ENCODE results near the gene STK32A. TPM values are rescaled to one million over a fixed set of nuclear protein-coding genes. Genes with fewer than 3 reads are reported as not detected.

Gene STK32A
- total RNA-seq, 1 experiment from 2014 or later = 0.16 TPM

DNA sequence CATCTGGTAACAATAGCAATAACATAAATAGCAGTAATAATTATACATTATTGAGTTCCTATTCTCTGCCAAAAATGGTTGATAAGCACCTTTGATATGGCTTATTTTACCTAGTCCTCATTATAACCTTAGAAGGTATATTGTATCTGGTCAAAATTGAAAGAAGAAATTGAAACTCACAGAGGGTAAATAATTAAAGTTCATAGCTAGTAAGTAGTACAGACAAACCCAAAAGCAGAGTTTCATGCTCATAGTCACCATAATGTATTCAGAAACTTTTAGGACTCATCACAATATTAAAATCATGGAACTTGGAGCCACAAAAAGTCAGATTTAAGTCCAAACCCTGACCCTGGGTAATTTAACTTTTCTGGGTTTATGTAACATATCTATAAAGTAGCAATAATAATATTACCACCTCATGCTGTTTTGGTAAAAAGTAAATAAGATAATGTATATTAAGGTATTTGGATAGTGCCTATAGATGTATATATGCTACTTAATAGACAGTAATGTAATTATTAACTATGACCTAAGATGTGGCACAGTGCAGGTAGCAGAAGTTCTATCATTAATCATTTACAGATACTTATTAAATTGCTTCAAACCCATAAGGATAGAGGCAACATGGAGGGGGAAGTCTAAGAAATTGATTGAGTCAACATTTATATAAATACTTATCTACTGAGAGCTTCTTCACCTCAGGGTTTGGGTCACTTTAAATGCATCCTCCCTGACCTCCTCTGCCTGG lies 32.4 kb downstream of the STK32A start:
- no peaks in the 10 kb centered on the region for H3K4me1 Mint-ChIP-seq (ENCODE audit: low read depth, unreplicated experiment)
- no peak overlapping the region for H3K4me3 Mint-ChIP-seq (ENCODE audit: unreplicated experiment)
- H3K4me1 ChIP-seq = 0 out of 2 replicates have a peak, but pooled peaks cover 4% of the 10 kb centered on the region
- no peak overlapping the region for H3K4me3 ChIP-seq (ENCODE audit: low read depth, low read length)
- no peaks in the 10 kb centered on the region for H3K27me3 ChIP-seq (replicated peaks; ENCODE audit: control insufficient read depth, insufficient read depth, low read length)
- intact Hi-C loops (cut with micrococcal nuclease; ENCODE audit: unreplicated experiment) = no loop called here
- TF ChIP-seq, protein P1, sequence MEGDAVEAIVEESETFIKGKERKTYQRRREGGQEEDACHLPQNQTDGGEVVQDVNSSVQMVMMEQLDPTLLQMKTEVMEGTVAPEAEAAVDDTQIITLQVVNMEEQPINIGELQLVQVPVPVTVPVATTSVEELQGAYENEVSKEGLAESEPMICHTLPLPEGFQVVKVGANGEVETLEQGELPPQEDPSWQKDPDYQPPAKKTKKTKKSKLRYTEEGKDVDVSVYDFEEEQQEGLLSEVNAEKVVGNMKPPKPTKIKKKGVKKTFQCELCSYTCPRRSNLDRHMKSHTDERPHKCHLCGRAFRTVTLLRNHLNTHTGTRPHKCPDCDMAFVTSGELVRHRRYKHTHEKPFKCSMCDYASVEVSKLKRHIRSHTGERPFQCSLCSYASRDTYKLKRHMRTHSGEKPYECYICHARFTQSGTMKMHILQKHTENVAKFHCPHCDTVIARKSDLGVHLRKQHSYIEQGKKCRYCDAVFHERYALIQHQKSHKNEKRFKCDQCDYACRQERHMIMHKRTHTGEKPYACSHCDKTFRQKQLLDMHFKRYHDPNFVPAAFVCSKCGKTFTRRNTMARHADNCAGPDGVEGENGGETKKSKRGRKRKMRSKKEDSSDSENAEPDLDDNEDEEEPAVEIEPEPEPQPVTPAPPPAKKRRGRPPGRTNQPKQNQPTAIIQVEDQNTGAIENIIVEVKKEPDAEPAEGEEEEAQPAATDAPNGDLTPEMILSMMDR (IDR thresholded peaks at IDR 0.05; ENCODE audit: insufficient read depth in 1 of 2, low read depth in 1 of 2, low read length in 1 of 2, severe bottlenecking in 1 of 2, unreplicated experiment in 1 of 2) = no peak
- no peak for DNase-seq
- no peak overlapping the region for H3K27ac Mint-ChIP-seq (ENCODE audit: unreplicated experiment)
- H3K36me3 ChIP-seq (ENCODE audit: control insufficient read depth, insufficient read depth, low read length) = no peaks in the 10 kb centered on the region
- H3K27me3 Mint-ChIP-seq (ENCODE audit: insufficient read depth, unreplicated experiment) = peaks cover 27% of the 10 kb centered on the region
- no TSS peak for BruUV-seq (replicated peaks)
- H3K9me3 Mint-ChIP-seq (ENCODE audit: unreplicated experiment) = peaks cover 11% of the 10 kb centered on the region
- no peaks in the 10 kb centered on the region for H3K36me3 Mint-ChIP-seq (ENCODE audit: insufficient read depth, unreplicated experiment)
- ChIA-PET POLR2A (no interaction called here), CTCF (no interaction called here)
- H3K9me3 ChIP-seq = no peaks in the 10 kb centered on the region

DNA sequence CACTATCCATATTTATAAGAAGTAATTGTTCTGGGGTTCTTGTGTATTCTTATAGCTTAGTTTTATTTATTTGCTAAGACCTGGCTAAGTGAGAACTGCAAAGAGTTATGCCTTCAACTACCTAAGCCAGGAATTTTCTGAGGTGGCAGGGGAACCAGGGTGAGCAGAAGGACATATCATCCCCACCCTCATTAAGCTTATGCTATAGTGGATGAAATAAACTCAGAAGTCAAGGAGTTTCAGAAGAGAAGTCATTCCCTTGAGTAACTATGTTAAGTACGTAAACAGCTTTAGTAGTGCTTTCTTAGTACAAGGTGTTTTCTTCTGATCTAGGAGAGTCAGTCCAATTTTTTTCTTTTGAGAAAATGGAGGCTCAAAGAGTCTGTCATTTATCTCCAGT lies 41.7 kb downstream of the STK32A start:
- no peaks in the 10 kb centered on the region for H3K36me3 Mint-ChIP-seq (ENCODE audit: insufficient read depth, unreplicated experiment)
- intact Hi-C loops (cut with micrococcal nuclease; ENCODE audit: unreplicated experiment) = no loop called here
- CTCF ChIA-PET = no interaction called here
- POLR2A ChIA-PET = no interaction called here
- H3K4me3 ChIP-seq (ENCODE audit: low read depth, low read length) = no peak overlapping the region
- H3K4me1 Mint-ChIP-seq (ENCODE audit: low read depth, unreplicated experiment) = no peaks in the 10 kb centered on the region
- TF ChIP-seq, protein P1 (IDR thresholded peaks at IDR 0.05; ENCODE audit: insufficient read depth in 1 of 2, low read depth in 1 of 2, low read length in 1 of 2, severe bottlenecking in 1 of 2, unreplicated experiment in 1 of 2) = no peak
- H3K36me3 ChIP-seq (ENCODE audit: control insufficient read depth, insufficient read depth, low read length) = no peaks in the 10 kb centered on the region
- no peak overlapping the region for H3K4me3 Mint-ChIP-seq (ENCODE audit: unreplicated experiment)
- H3K27me3 Mint-ChIP-seq (ENCODE audit: insufficient read depth, unreplicated experiment) = peaks cover 15% of the 10 kb centered on the region
- BruUV-seq (replicated peaks) = no TSS peak
- no peaks in the 10 kb centered on the region for H3K27me3 ChIP-seq (replicated peaks; ENCODE audit: control insufficient read depth, insufficient read depth, low read length)
- H3K27ac Mint-ChIP-seq (ENCODE audit: unreplicated experiment) = no peak overlapping the region
- no peaks in the 10 kb centered on the region for H3K4me1 ChIP-seq
- H3K9me3 ChIP-seq = peaks cover 2% of the 10 kb centered on the region; the same call in 1 of the 2 replicates
- DNase-seq = no peak
- H3K9me3 Mint-ChIP-seq (ENCODE audit: unreplicated experiment) = peaks cover 8% of the 10 kb centered on the region

DNA sequence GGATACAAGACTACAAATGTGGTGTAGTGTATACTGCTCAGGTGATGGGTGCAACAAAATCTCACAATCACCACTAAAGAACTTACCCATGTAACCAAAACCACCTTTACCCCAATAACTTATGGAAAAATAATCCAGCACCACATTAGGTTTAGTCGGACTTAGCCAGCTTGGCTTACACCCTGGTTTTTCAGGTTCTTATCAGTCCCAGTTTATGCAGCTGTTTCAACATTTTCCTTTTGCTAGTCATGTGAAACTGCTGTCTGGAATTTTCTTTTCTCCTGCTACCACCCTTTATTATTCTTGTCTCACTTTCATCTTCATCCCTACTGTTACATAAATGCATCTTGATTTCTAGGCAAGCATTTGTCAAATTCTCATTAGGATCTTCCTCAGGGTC lies 51.5 kb downstream of the STK32A start:
- Histone ChIP-seq H3K4me3 (ENCODE audit: low read depth, low read length) (no peak overlapping the region), H3K36me3 (ENCODE audit: control insufficient read depth, insufficient read depth, low read length) (no peaks in the 10 kb centered on the region), H3K27me3 (replicated peaks; ENCODE audit: control insufficient read depth, insufficient read depth, low read length) (no peaks in the 10 kb centered on the region), H3K4me1 (no peaks in the 10 kb centered on the region), H3K9me3 (peaks cover 3% of the 10 kb centered on the region; the same call in 1 of the 2 replicates)
- H3K27ac Mint-ChIP-seq (ENCODE audit: unreplicated experiment) = no peak overlapping the region
- no peaks in the 10 kb centered on the region for H3K9me3 Mint-ChIP-seq (ENCODE audit: unreplicated experiment)
- ChIA-PET POLR2A (no interaction called here), CTCF (no interaction called here)
- H3K36me3 Mint-ChIP-seq (ENCODE audit: insufficient read depth, unreplicated experiment) = no peaks in the 10 kb centered on the region
- TF ChIP-seq, protein P1 (IDR thresholded peaks at IDR 0.05; ENCODE audit: insufficient read depth in 1 of 2, low read depth in 1 of 2, low read length in 1 of 2, severe bottlenecking in 1 of 2, unreplicated experiment in 1 of 2) = no peak
- no peak for DNase-seq
- H3K27me3 Mint-ChIP-seq (ENCODE audit: insufficient read depth, unreplicated experiment) = peaks cover 6% of the 10 kb centered on the region
- no peaks in the 10 kb centered on the region for H3K4me1 Mint-ChIP-seq (ENCODE audit: low read depth, unreplicated experiment)
- no peak overlapping the region for H3K4me3 Mint-ChIP-seq (ENCODE audit: unreplicated experiment)
- intact Hi-C loops (cut with micrococcal nuclease; ENCODE audit: unreplicated experiment) = no loop called here
- BruUV-seq (replicated peaks) = no TSS peak

All from Caco-2 (cell line).